ENCODE measurements around the gene CTNND2.

Gene CTNND2

GRCh38 chr5:11000515-11001353 lies 903.5 kb downstream of the CTNND2 start:
- no peak for DNase-seq

DNA sequence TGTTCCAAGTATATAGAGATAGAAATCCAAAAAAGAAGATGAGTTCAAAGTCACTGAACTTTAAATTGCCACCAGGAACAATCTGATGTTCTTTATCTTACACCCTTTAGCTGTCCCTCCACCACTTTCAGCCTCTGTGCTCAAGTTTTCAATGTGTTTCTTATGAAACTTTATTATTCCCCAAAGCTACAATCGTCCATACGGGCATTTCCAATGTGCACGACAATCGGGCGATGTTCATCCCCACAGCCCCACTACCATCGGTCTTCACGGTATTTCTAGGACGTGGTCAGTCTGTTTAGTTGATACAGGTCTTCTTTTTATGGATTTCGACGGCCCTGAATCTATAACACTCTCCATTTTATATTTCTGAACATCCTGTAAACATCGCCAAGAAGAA lies 904.5 kb downstream of the CTNND2 start:
- DNase-seq = no peak

DNA sequence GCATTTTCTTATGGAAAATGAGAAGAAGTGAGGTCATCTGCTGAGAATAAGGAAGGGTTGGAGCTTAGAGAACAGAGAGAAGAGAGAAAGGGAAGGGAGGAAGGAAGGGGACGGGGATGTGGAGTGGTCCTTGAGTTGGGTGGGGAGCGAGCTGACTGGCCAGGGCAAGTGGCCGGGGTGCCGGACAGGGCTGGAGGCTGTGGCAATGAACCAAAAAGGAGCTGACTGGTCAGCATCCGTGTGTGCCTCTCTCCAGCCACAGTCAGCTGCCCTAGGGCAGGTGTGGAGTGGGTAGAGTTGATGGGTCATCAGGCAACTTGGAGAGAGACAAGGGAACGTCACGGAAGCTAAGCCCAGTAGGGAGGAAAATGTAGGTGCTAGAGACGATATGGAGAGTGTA lies 908.4 kb downstream of the CTNND2 start:
- no peak for DNase-seq

DNA sequence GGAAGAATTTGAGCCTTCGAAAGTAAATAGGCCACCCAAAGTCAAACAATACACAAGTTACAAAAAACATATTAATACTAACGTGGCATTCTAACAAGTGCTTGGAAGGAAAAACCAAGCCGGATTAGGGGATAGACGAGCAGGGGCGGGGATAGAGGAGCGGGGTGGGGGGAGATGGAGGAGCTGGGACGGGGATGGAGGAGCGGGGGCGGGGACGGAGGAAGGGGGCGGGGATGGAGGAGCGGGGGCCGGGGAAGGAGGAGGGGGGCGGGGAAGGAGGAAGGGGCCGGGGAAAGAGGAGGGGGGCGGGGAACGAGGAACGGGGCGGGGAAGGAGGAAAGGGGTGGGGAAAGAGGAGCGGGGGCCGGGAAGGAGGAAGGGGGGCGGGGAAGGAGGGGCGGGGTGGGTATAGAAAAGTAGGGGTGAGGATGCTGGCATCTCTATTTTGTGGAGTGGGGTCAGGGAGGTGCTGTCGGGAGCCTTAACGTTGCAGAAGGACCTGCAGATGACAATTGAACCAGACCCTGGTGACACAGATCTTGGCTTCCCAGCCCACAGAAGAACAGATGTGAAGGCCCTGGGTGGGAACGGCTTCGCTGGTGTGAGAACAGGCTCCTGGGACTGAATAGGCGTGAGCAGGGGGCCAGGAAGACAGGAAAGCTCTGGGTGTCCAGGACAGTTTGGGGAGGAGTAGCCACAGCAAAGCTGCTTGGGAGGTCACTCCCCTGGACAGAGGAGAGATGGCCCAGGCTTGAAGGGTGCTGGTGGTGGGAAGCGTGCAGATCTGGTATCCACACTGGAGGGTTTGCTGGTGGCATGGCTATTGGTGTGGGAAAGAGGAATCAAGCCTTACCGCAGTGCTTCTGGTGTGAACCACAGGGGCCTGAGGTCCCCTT lies 909.9 kb downstream of the CTNND2 start:
- no peak for DNase-seq

DNA sequence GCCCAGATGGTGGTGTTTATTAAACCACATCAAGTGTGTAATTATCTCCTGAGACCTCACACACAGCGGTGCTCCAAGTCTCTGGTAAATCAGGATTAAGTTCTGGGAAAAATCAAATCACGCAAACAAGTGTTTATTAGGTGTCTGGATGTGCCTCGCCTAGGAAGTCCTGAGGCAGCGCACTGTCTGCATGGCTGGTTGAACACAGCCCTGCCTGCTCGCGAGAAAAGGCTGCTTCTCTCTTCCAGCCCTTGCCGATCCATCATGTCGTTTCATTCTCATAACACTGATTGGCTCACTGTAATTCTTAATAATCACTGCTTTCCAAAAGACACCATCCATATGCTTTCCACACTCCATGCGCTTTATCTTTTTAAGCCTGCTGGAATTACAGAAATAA lies 913.6 kb downstream of the CTNND2 start:
- DNase-seq = no peak

DNA sequence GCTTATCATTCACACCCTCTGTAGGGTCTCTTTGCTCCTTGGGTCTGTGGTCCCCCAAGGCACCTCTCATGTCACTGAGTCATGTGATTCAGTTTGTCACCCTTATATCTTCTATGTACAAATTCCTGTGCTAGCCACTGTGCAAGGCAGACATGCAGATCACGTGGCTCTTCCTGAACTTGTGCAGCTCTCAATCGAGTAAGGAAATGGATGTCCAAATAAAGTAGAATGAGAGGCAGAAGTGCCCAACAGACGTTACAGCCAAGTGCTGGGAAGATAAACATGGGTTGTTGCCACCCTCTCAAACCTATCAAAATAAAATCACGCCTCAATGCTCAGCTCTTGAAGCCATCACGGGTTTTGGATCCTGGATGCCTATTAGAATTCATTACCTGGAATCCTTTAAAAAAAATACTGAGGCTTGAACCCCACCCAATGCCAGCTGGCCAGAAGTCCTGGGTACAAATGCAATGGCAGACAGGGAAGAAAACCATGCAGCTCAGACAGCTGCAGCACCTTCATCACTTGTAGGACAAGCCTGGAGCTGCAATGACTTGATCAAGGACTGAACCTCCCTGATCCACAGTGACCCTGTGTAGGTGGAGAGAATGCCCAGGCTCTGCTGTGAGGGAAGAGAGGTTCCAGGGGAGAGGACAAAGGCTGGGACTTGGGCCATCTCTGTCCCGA lies 914.5 kb downstream of the CTNND2 start:
- DNase-seq = no peak

- DNase-seq = no peak
Observed at GRCh38 chr5:10988622-10989021, 915.6 kb downstream of the CTNND2 start.

- DNase-seq = no peak
Observed at GRCh38 chr5:10987925-10988504, 916.2 kb downstream of the CTNND2 start.

GRCh38 chr5:10987276-10987924 lies 916.8 kb downstream of the CTNND2 start:
- DNase-seq = no peak

DNA sequence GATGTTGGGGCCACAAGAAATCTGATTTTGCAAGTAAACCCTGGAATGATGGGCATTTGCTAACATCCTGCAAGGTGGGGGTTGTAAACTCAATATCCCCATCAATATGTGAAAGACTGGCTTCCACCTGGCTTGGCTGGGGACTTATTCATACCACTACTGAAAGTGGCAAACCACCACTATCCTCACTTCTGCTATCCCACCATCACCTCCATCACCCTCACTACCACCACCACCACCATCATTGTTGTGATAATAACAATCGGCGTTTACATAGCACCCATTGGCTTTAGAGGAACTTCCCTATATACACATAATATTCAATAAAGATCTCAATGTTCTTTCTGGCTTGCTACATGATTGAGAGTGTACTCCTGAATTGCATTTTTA lies 918.5 kb downstream of the CTNND2 start:
- DNase-seq = no peak

DNA sequence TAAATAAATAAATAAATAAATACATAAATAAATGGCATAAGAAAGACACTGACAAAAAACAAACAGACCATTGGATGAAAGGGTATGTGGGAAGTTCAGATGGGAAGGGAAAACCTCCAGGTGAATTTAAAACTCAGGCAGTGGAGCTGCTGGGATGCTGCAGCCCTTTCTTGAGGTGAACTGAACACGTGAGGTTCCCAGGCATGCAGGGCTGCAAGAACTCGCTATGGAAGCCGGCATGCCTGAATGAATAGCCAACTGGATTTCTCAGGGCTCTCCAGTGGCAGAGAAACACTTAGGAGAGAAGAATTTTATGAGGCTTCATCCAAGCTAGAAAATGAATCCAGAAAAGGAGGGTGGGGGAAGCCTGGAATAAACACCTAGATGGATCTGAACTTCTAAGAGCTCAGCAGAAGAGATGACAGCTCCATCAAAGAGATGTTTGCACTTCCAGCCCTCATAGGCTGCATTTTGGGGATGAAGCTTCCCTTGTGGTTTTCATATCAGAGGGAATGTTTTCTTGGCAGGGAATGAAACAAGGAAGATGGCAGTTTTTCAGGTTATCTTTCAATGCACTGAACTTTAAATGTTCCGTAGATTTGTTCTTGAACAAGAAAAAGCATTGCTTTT lies 919.0 kb downstream of the CTNND2 start:
- DNase-seq = no peak

GRCh38 chr5:10984021-10984715 lies 920.1 kb downstream of the CTNND2 start:
- no peak for DNase-seq

GRCh38 chr5:10982626-10983025 lies 921.6 kb downstream of the CTNND2 start:
- DNase-seq = no peak

GRCh38 chr5:10981932-10982331 lies 922.3 kb downstream of the CTNND2 start:
- DNase-seq = no peak

DNA sequence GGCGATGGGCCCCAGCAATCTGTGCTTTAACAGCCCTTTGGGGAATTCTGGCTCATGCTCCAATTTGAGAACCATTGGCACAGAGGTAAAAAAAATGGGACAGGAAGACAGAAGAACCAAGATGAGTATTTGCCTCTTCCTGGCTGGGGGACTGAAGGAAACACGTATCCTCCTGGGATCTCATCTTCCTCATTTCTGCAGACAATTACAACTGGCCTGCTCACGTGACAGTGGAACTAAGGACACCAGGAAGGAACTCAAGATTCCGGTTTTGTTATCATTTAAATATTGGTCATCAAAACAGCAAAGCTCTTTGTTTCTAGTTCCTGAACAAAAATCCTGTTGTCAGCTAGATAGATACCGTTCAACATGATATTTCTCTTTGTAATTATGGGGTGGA lies 927.2 kb downstream of the CTNND2 start:
- DNase-seq = no peak

DNA sequence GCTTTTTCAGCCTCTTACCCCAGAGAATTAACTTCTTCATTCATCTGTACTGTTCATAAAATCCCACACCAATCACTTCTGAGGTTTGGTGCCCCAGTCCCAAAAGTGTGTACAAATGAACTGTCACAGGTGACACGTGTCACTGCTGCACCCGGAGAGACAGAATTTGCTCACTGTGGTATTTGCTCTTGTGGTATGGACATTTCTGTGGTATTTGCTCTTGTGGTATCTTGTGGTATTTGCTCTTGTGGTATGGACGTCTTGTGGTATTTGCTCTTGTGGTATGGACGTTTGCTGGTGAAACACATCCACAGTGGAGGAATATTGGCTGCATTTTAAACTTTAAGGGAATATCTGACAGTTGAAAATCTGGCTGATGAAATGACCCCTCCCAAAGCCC lies 928.3 kb downstream of the CTNND2 start:
- DNase-seq = no peak

GRCh38 chr5:10974850-10975249 lies 929.4 kb downstream of the CTNND2 start:
- no peak for DNase-seq

GRCh38 chr5:10973316-10973715 lies 930.9 kb downstream of the CTNND2 start:
- DNase-seq = no peak

GRCh38 chr5:10969684-10970180 lies 934.5 kb downstream of the CTNND2 start:
- no peak for DNase-seq

GRCh38 chr5:10964806-10965205 lies 939.4 kb downstream of the CTNND2 start:
- DNase-seq = no peak

- no peak for DNase-seq
Observed at GRCh38 chr5:10958728-10959127, 945.5 kb downstream of the CTNND2 start.
